NK-92 (cell line): ENCODE measurements around the gene EPSTI1.

Experiments used
- DNase-seq: peaks from one replicate; lab custom pipeline; 2025; ENCODE audit not compliant: unreplicated experiment; lab: John Stamatoyannopoulos, UW

EPSTI1 gene

GRCh38 chr13:42852136-42852535 is 139.9 kb downstream of the EPSTI1 start:
- DNase-seq, result no peak

GRCh38 chr13:42849200-42849599 is 142.8 kb downstream of the EPSTI1 start:
- no peak for DNase-seq

GRCh38 chr13:42847891-42848663 is 144.0 kb downstream of the EPSTI1 start:
- DNase-seq, result no peak

- no peak for DNase-seq
Observed at GRCh38 chr13:42836930-42837690, 154.9 kb downstream of the EPSTI1 start.
